ENCODE results near the gene FBXO41. TPM values are rescaled to one million over a fixed set of nuclear protein-coding genes. Genes with fewer than 3 reads are reported as not detected.

FBXO41 gene
- total and polyA plus RNA-seq, 10 of the 15 experiments (the other 5 are each of a cell fraction or from before 2014, with no cell fraction given), result 1.9 to 38.9 (median 11.3) TPM

GRCh38 chr2:73243884-73244570 lies 40.3 kb downstream of the FBXO41 start:
- CTCF ChIA-PET, result no interaction called here
- Histone ChIP-seq H3K79me2 (ENCODE audit: control insufficient read depth, insufficient read depth, low read length) (peaks cover 22% of the 10 kb centered on the region), H2AFZ (ENCODE audit: control insufficient read depth, low read depth, low read length) (no peak overlapping the region), H3K4me2 (ENCODE audit: control insufficient read depth, insufficient read depth) (no peak overlapping the region), H3K9me3 (replicated peaks; ENCODE audit: control insufficient read depth, insufficient read depth, low read length) (no peaks in the 10 kb centered on the region), H3K36me3 (ENCODE audit: control insufficient read depth in 2 of 2, insufficient read depth in 2 of 2, low read length in 1 of 2) (peaks cover 21 to 52% of the 10 kb centered on the region in 2 experiments), H3K4me3 (no peak overlapping the region), H4K20me1 (ENCODE audit: control insufficient read depth, insufficient read depth) (no peaks in the 10 kb centered on the region; the same call in 1 of the 2 replicates), H3K27me3 (replicated peaks in 1 of 2; ENCODE audit: control insufficient read depth in 2 of 2, insufficient read depth in 2 of 2, low read length in 1 of 2) (no peaks in the 10 kb centered on the region), H3K4me1 (ENCODE audit: control insufficient read depth, insufficient read depth, low read length) (no peaks in the 10 kb centered on the region), H3K27ac (ENCODE audit: control insufficient read depth, insufficient read depth) (no peak overlapping the region), H3K9ac (ENCODE audit: control insufficient read depth, insufficient read depth, low read length) (no peak overlapping the region)
- POLR2A ChIA-PET, result interaction anchor here (1.4 kb wide), 1 partner anchor 9 kb away, joined by 4 read pairs; no protein-coding TSS in a partner anchor
- FAIRE-seq (no peak), ATAC-seq (no peak), DNase-seq (ENCODE audit: low read depth, low spot score) (no peak)
- WGBS (ENCODE audit: insufficient coverage, insufficient replicate concordance, low lambda C conversion rate, missing lambda C conversion rate), result 69% methylated on average over 5 of the region's 5 CpGs
- SMC1A ChIA-PET (ENCODE audit: uncharacterized antibody, unreplicated experiment), result interaction anchor here (0.8 to 2.3 kb wide), 4 partner anchors 9 to 46 kb away, joined by 3 to 8 read pairs (median 4); partner anchors contain the start of genes CCT7 and PRADC1
- intact Hi-C loops (cut with micrococcal nuclease; ENCODE audit: unreplicated experiment) (no loop called here), in situ Hi-C loops (cut with MboI) (no loop called here)
- RAD21 ChIA-PET (ENCODE audit: unreplicated experiment), result interaction anchor here (1.2 kb wide), 1 partner anchor 11 kb away, joined by 4 read pairs; the partner anchor contains the start of genes CCT7 and PRADC1
- no TSS peak for BruUV-seq (replicated peaks)
- TF ChIP-seq ZBED1 (IDR thresholded peaks at IDR 0.05; ENCODE audit: borderline replicate concordance) (no peak), RAD21 (IDR thresholded peaks at IDR 0.05; ENCODE audit: insufficient read depth, low read depth, low read length) (no peak), TCF3 (IDR thresholded peaks at IDR 0.05; ENCODE audit: borderline replicate concordance, insufficient read depth, low read depth, low read length) (no peak), BRCA1 (IDR thresholded peaks at IDR 0.05; ENCODE audit: low read depth, low read length) (no peak), MYC (IDR thresholded peaks at IDR 0.05; ENCODE audit: insufficient read depth, insufficient read length, insufficient replicate concordance, low read length, severe bottlenecking) (no peak), EGR1 (IDR thresholded peaks at IDR 0.05; ENCODE audit: borderline replicate concordance in 1 of 2, low read depth in 2 of 2, low read length in 2 of 2) (no peak), IKZF2 (IDR thresholded peaks at IDR 0.05) (no peak), RB1 (IDR thresholded peaks at IDR 0.05; ENCODE audit: borderline replicate concordance) (no peak), CREB1 (IDR thresholded peaks at IDR 0.05; ENCODE audit: low read depth) (no peak), NFYA (IDR thresholded peaks at IDR 0.05; ENCODE audit: borderline replicate concordance, low read depth, low read length) (no peak), IRF4 (IDR thresholded peaks at IDR 0.05; ENCODE audit: low read depth, low read length) (no peak), IKZF1 (conservative IDR thresholded peaks at IDR 0.05) (no peak), SUPT20H (IDR thresholded peaks at IDR 0.05; ENCODE audit: borderline replicate concordance, control insufficient read depth, low read depth, low read length) (no peak), EZH2 (IDR thresholded peaks at IDR 0.05; ENCODE audit: borderline replicate concordance, control insufficient read depth, low read depth, low read length) (no peak), BCL3 (IDR thresholded peaks at IDR 0.05; ENCODE audit: borderline replicate concordance, insufficient read depth, low read depth, low read length, poor library complexity, severe bottlenecking) (no peak), USF2 (IDR thresholded peaks at IDR 0.05; ENCODE audit: borderline replicate concordance, low read depth, low read length) (no peak), IRF5 (IDR thresholded peaks at IDR 0.05; ENCODE audit: borderline replicate concordance) (no peak), ZSCAN29 (IDR thresholded peaks at IDR 0.05) (no peak)

Data from GM12878 (cell line).